ENCODE data around the gene OLFM3. TPM values are rescaled to one million over a fixed set of nuclear protein-coding genes. Genes with fewer than 3 reads are reported as not detected.

OLFM3 gene
- total RNA-seq, 1 experiment from 2014 or later = 0.26 TPM

- Histone ChIP-seq H3K9me3 (ENCODE audit: control insufficient read depth, low read depth, low read length) (no peaks in the 10 kb centered on the region), H4K91ac (ENCODE audit: insufficient read length, low read depth, low read length) (no peak overlapping the region)
- H3K4me1 Mint-ChIP-seq = no peaks in the 10 kb centered on the region
These were observed 53.5 kb downstream of the OLFM3 start for GRCh38 chr1:101943237-101943636.

More at GRCh38 chr1:101943237-101943636, 53.5 kb downstream of the OLFM3 start:
- Histone ChIP-seq H3K79me1 (ENCODE audit: insufficient read depth, low read depth, low read length, poor library complexity, severe bottlenecking) (no peaks in the 10 kb centered on the region), H3K27me3 (ENCODE audit: insufficient read depth, low read length) (no peaks in the 10 kb centered on the region), H3K14ac (ENCODE audit: insufficient read depth, low read length) (no peak overlapping the region), H2BK20ac (ENCODE audit: low read depth, low read length, poor library complexity, severe bottlenecking) (no peak overlapping the region), H3K23me2 (ENCODE audit: insufficient read length, low read depth, low read length, poor library complexity, severe bottlenecking) (no peaks in the 10 kb centered on the region), H4K5ac (ENCODE audit: insufficient read length, low read depth, low read length) (no peak overlapping the region), H3K23ac (ENCODE audit: insufficient read length, low read depth, low read length) (no peak overlapping the region), H2BK5ac (ENCODE audit: insufficient read length, low read length) (no peak overlapping the region), H3K4me2 (ENCODE audit: insufficient read depth, insufficient read length, low read length) (no peak overlapping the region), H2BK120ac (ENCODE audit: low read depth, low read length, poor library complexity, severe bottlenecking) (no peak overlapping the region), H3K56ac (ENCODE audit: insufficient read length, low read depth, low read length) (no peak overlapping the region), H4K20me1 (ENCODE audit: control insufficient read depth, insufficient read depth, insufficient read length) (no peaks in the 10 kb centered on the region), H3K79me2 (ENCODE audit: insufficient read depth, low read length) (no peaks in the 10 kb centered on the region), H3K18ac (ENCODE audit: insufficient read length, low read depth, low read length) (no peak overlapping the region), H2AFZ (ENCODE audit: low read length) (no peak overlapping the region), H3K4ac (ENCODE audit: low read depth, low read length) (no peak overlapping the region), H3K4me1 (ENCODE audit: insufficient read depth, low read length) (no peaks in the 10 kb centered on the region), H2AK5ac (ENCODE audit: insufficient read length, low read length) (no peak overlapping the region), H2BK12ac (ENCODE audit: insufficient read length, low read depth, low read length) (no peak overlapping the region), H3T11ph (ENCODE audit: low read length) (no peak overlapping the region), H3K27ac (ENCODE audit: insufficient read length, low read depth, low read length) (no peak overlapping the region), H4K8ac (replicated peaks; ENCODE audit: insufficient read length, low read depth, low read length) (no peak overlapping the region), H2BK15ac (ENCODE audit: low read depth, low read length) (no peak overlapping the region), H3K9ac (ENCODE audit: extremely low read depth, insufficient read length, low read length) (no peak overlapping the region)
- no CpG with 5 or more reads among the region's 3 CpGs for WGBS (ENCODE audit: extremely low coverage, insufficient read length, low lambda C conversion rate)
- no peak overlapping the region for H3K4me3 Mint-ChIP-seq
- no peaks in the 10 kb centered on the region for H3K27me3 Mint-ChIP-seq (ENCODE audit: low read depth)
- H3K27ac Mint-ChIP-seq = no peak overlapping the region
- no peak for DNase-seq
- no peak for TF ChIP-seq CTCF (conservative IDR thresholded peaks at IDR 0.05)
- no peaks in the 10 kb centered on the region for H3K36me3 Mint-ChIP-seq (ENCODE audit: insufficient read depth in 1 of 3, low read depth in 3 of 3)
- H3K9me3 Mint-ChIP-seq = no peaks in the 10 kb centered on the region
